Measurements from ENCODE around the gene GNA12. TPM values are rescaled to one million over a fixed set of nuclear protein-coding genes. Genes with fewer than 3 reads are reported as not detected.

Gene GNA12
- polyA plus RNA-seq, 1 donor (not counting 4 experiments of a cell fraction or from before 2014, with no cell fraction given), result 35.5 TPM

GRCh38 chr7:2821161-2821841, 22.8 kb downstream of the GNA12 start:
- peak overlapping the region in 1 of 3 experiments; percentile 1 for H3K4me3 ChIP-seq (ENCODE audit: control insufficient read depth in 2 of 3, extremely low read depth in 1 of 3, insufficient read depth in 2 of 3, low read depth in 1 of 3, low read length in 3 of 3)
- no peaks in the 10 kb centered on the region for H3K27me3 ChIP-seq (ENCODE audit: control insufficient read depth, extremely low read depth, insufficient read depth, low read length)
- no peaks in the 10 kb centered on the region for H3K36me3 ChIP-seq (ENCODE audit: control insufficient read depth in 2 of 2, extremely low read depth in 1 of 2, insufficient read depth in 2 of 2, low read length in 2 of 2)
- peak overlapping the region; percentile 74 for H3K9ac ChIP-seq (ENCODE audit: control insufficient read depth, extremely low read depth, insufficient read depth, low read length)
- TF ChIP-seq CTCF (optimal IDR thresholded peaks at IDR 0.05 in 1 of 3, IDR thresholded peaks at IDR 0.05 in 1 of 3, conservative IDR thresholded peaks at IDR 0.05 in 1 of 3; ENCODE audit: extremely low read depth in 1 of 3, insufficient read depth in 2 of 3, low read length in 3 of 3), result peak in 2 of 3 experiments; percentile 10 to 35
- no peak for TF ChIP-seq EZH2 (IDR thresholded peaks at IDR 0.05; ENCODE audit: low read length)
- no peak overlapping the region for H2AFZ ChIP-seq (ENCODE audit: control insufficient read depth, low read length)
- H3K9me3 ChIP-seq (ENCODE audit: control insufficient read depth, low read depth, low read length), result no peaks in the 10 kb centered on the region
- no peaks in the 10 kb centered on the region for H3K9me1 ChIP-seq (ENCODE audit: control insufficient read depth, extremely low read depth, insufficient read depth, low read length)
- no peaks in the 10 kb centered on the region for H4K20me1 ChIP-seq (ENCODE audit: control insufficient read depth, extremely low read depth, insufficient read depth, low read length)
- peak overlapping the region; percentile 94 for H3K27ac ChIP-seq (ENCODE audit: control insufficient read depth, insufficient read depth, low read length)
- FAIRE-seq (peak; percentile 92), DNase-seq (ENCODE audit: low read depth, low spot score) (peak; percentile 42)
- H3K79me2 ChIP-seq (ENCODE audit: control insufficient read depth, insufficient read depth, low read length), result peaks cover 69% of the 10 kb centered on the region
- H3K4me1 ChIP-seq (ENCODE audit: control insufficient read depth, extremely low read depth, insufficient read depth, low read length), result peaks cover 46% of the 10 kb centered on the region
- dilution Hi-C loops (cut with MboI; ENCODE audit: extremely low pct_ligation_motif_present, low sequenced_read_pairs), result no loop called here
- H3K4me2 ChIP-seq (ENCODE audit: control insufficient read depth, extremely low read depth, insufficient read depth, low read depth, low read length), result peak overlapping the region; percentile 72

- H4K20me1 ChIP-seq (ENCODE audit: control insufficient read depth, extremely low read depth, insufficient read depth, low read length), result no peaks in the 10 kb centered on the region
- H3K79me2 ChIP-seq (ENCODE audit: control insufficient read depth, insufficient read depth, low read length), result peaks cover 68% of the 10 kb centered on the region
- no peak overlapping the region for H3K4me3 ChIP-seq (ENCODE audit: control insufficient read depth in 2 of 3, extremely low read depth in 1 of 3, insufficient read depth in 2 of 3, low read depth in 1 of 3, low read length in 3 of 3)
- H3K27me3 ChIP-seq (ENCODE audit: control insufficient read depth, extremely low read depth, insufficient read depth, low read length), result no peaks in the 10 kb centered on the region
- H3K9ac ChIP-seq (ENCODE audit: control insufficient read depth, extremely low read depth, insufficient read depth, low read length), result peak overlapping the region; percentile 74
- TF ChIP-seq CTCF (optimal IDR thresholded peaks at IDR 0.05 in 1 of 3, IDR thresholded peaks at IDR 0.05 in 1 of 3, conservative IDR thresholded peaks at IDR 0.05 in 1 of 3; ENCODE audit: extremely low read depth in 1 of 3, insufficient read depth in 2 of 3, low read length in 3 of 3), result no peak
- no peak for TF ChIP-seq EZH2 (IDR thresholded peaks at IDR 0.05; ENCODE audit: low read length)
- dilution Hi-C loops (cut with MboI; ENCODE audit: extremely low pct_ligation_motif_present, low sequenced_read_pairs), result no loop called here
- H3K27ac ChIP-seq (ENCODE audit: control insufficient read depth, insufficient read depth, low read length), result peak overlapping the region; percentile 94
- no peaks in the 10 kb centered on the region for H3K36me3 ChIP-seq (ENCODE audit: control insufficient read depth in 2 of 2, extremely low read depth in 1 of 2, insufficient read depth in 2 of 2, low read length in 2 of 2)
- H2AFZ ChIP-seq (ENCODE audit: control insufficient read depth, low read length), result no peak overlapping the region
- FAIRE-seq (peak; percentile 73), DNase-seq (ENCODE audit: low read depth, low spot score) (peak; percentile 40)
- peaks cover 46% of the 10 kb centered on the region for H3K4me1 ChIP-seq (ENCODE audit: control insufficient read depth, extremely low read depth, insufficient read depth, low read length)
- H3K9me1 ChIP-seq (ENCODE audit: control insufficient read depth, extremely low read depth, insufficient read depth, low read length), result no peaks in the 10 kb centered on the region
- H3K4me2 ChIP-seq (ENCODE audit: control insufficient read depth, extremely low read depth, insufficient read depth, low read depth, low read length), result peak overlapping the region; percentile 72
- no peaks in the 10 kb centered on the region for H3K9me3 ChIP-seq (ENCODE audit: control insufficient read depth, low read depth, low read length)
Observed at GRCh38 chr7:2820508-2820934, 23.6 kb downstream of the GNA12 start.

Data from keratinocyte (primary cell).